Erythroblast (primary cell): ENCODE results near the gene MMS19.

Experiments used
- GATA1 ChIP-seq: IDR thresholded peaks from 2 replicates; pipeline ENCODE4 v1.6.1; 2011; ENCODE audit warnings: low read depth, mild to moderate bottlenecking, control low read depth, low read length, moderate library complexity
- POLR2A ChIP-seq: IDR thresholded peaks from 2 replicates; pipeline ENCODE4 v1.6.1; 2011; ENCODE audit warnings: mild to moderate bottlenecking, low read length

DNA sequence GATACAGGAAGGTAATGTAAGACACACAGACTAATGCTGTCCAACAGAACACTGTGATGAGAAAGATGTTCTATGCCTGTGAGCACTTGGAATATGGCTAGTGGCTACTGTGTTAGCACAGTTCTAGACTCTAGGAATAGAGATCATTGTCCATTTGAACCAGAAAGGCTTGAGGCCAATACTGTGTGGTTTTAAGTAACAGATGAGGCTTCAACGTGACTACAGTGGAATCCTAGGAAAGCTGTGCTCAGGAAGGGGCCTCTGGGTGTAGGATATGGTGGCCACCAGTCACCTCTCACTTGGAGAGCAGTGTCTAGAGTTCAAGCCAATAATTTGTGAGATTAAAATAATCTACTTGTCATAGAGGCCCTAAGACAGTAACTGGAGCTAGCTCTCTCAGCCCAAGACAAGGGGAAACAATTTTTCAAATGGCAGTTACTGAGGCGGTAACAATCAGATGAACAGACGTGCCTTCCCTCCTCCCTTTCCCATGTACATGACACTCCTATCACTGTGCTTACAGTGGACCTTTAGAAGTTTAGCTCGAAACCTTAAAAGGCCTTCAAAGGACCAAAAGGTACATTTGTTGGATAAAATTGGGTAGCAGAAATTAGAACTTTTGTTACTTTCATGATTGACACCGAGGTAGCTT, 42.1 kb downstream of the MMS19 start:
- TF ChIP-seq POLR2A (no peak), GATA1 (no peak)
